HCT116 (cell line): Measurements from ENCODE around the gene TNXB.

Experiments
- CTCF ChIP-seq, 3 experiments: fragments of 200-600 bp in 1 of 3; sonication (generic) in 1 of 3; IDR thresholded peaks in 2 of 3; conservative IDR thresholded peaks in 1 of 3; 2 replicates each; pipeline ENCODE4 v1.5.1; 2012 to 2017; ENCODE audit warnings: low read depth in 2 of 3, low read length in 2 of 3, antibody characterized with exemption in 1 of 3, borderline replicate concordance in 1 of 3, control low read depth in 1 of 3, mild to moderate bottlenecking in 1 of 3, mixed read lengths in 1 of 3, mixed run types in 1 of 3, moderate library complexity in 1 of 3; ENCODE audit not compliant: insufficient read depth in 1 of 3
- EZH2 ChIP-seq: fragments of 200-600 bp; sonication (generic); IDR thresholded peaks from 2 replicates; pipeline ENCODE4 v1.6.1; 2017; ENCODE audit warnings: antibody characterized with exemption, mixed run types
- POLR2A ChIP-seq: IDR thresholded peaks from 2 replicates; pipeline ENCODE4 v1.7.0; 2011; ENCODE audit warnings: borderline replicate concordance; ENCODE audit not compliant: insufficient read depth, insufficient read length; ENCODE audit errors: extremely low read depth
- POLR2AphosphoS5 ChIP-seq: IDR thresholded peaks from 2 replicates; pipeline ENCODE4 v1.6.1; 2011; ENCODE audit warnings: mild to moderate bottlenecking, low read depth, low read length, moderate library complexity
- TCF7L2 ChIP-seq: IDR thresholded peaks from 2 replicates; pipeline ENCODE4 v1.7.0; 2011; ENCODE audit warnings: borderline replicate concordance, inconsistent platforms; ENCODE audit not compliant: insufficient read depth, insufficient read length; ENCODE audit errors: extremely low read depth

GRCh38 chr6:32108094-32108627 lies 977 bp downstream of the TNXB start:
- TF ChIP-seq CTCF (IDR thresholded peaks at IDR 0.05 in 2 of 3, conservative IDR thresholded peaks at IDR 0.05 in 1 of 3; ENCODE audit: borderline replicate concordance in 1 of 3, insufficient read depth in 1 of 3, low read depth in 2 of 3, low read length in 2 of 3) (no peak), EZH2 (no peak), POLR2A (no peak), POLR2AphosphoS5 (no peak), TCF7L2 (no peak)
